Tibial artery (tissue), 4 donors: ENCODE data around the gene ATG16L2.
A peak's percentile ranks its signal among the peaks of the same experiment; 100 is the strongest.

Experiments
- DNase-seq, 2 donors: peaks; one replicate each; pipeline ENCODE4 v3.0.0-alpha.2; 2019
- H3K27ac ChIP-seq, 2 donors: fragments of 200-600 bp; sonication (generic) in 1 of 2; 1 replicate in 1 of 2; 2 replicates in 1 of 2; pipeline ENCODE4 v1.5.1; 2018 to 2019; ENCODE audit warnings: mild to moderate bottlenecking in 1 of 2
- H3K27me3 ChIP-seq, 2 donors: fragments of 200-600 bp; sonication (generic) in 1 of 2; one replicate each; pipeline versions ENCODE4 v1.5.1 to v1.6.0; 2016 to 2019
- H3K36me3 ChIP-seq, 3 donors: fragments of 200-600 bp; sonication (generic) in 2 of 3; one replicate each; pipeline ENCODE4 v1.5.1; 2016 to 2019; ENCODE audit warnings: mild to moderate bottlenecking in 2 of 3
- H3K4me1 ChIP-seq, 4 donors: fragments of 200-600 bp; sonication (generic) in 2 of 4; 1 replicate in 3 of 4; 2 replicates in 1 of 4; pipeline ENCODE4 v1.5.1; 2016 to 2019
- H3K4me3 ChIP-seq, 2 donors: fragments of 200-600 bp; sonication (generic) in 1 of 2; 1 replicate in 1 of 2; 2 replicates in 1 of 2; pipeline ENCODE4 v1.5.1; 2018 to 2019; ENCODE audit warnings: mild to moderate bottlenecking in 2 of 2
- H3K9me3 ChIP-seq, 3 donors: fragments of 200-600 bp; sonication (generic) in 1 of 3; one replicate each; pipeline ENCODE4 v1.5.1; 2016 to 2019
- CTCF ChIP-seq, 2 experiments: fragments of 200-600 bp in 1 of 2; fragments of 450-650 bp in 1 of 2; IDR thresholded peaks; one replicate each; pipeline ENCODE4 v1.5.1; 2017 to 2019; ENCODE audit warnings: antibody characterized with exemption in 2 of 2, mild to moderate bottlenecking in 1 of 2, moderate library complexity in 1 of 2
- intact Hi-C: fragments of 100-400 bp; cut with DNase I; formaldehyde crosslinking; loops from one replicate; pipeline ENCODE4 v1.15.0; 2023; ENCODE audit warnings: low total_unique reads

ATG16L2 gene

GRCh38 chr11:72812604-72812966 is 1.6 kb upstream of the ATG16L2 start:
- H3K27ac ChIP-seq, result peak overlapping the region; percentile 93
- no peak for DNase-seq
- H3K36me3 ChIP-seq, result peaks cover 0 to 10% (median 4%) of the 10 kb centered on the region in 3 donors
- intact Hi-C loops, result loop anchor here (5.0 kb wide), 1 partner anchor 90 kb away; no protein-coding TSS in a partner anchor
- no peaks in the 10 kb centered on the region for H3K9me3 ChIP-seq
- peaks cover 0 to 50% (median 36%) of the 10 kb centered on the region in 4 donors for H3K4me1 ChIP-seq
- TF ChIP-seq CTCF (IDR thresholded peaks at IDR 0.05), result no peak
- H3K4me3 ChIP-seq, result peak overlapping the region; percentile 90 to 96
- no peaks in the 10 kb centered on the region for H3K27me3 ChIP-seq

- TF ChIP-seq CTCF (IDR thresholded peaks at IDR 0.05), result peak; percentile 48 to 60
- H3K36me3 ChIP-seq, result peaks cover 0 to 16% (median 4%) of the 10 kb centered on the region in 3 donors
- H3K4me1 ChIP-seq, result peaks cover 0 to 50% (median 36%) of the 10 kb centered on the region in 4 donors
- no peaks in the 10 kb centered on the region for H3K27me3 ChIP-seq
- peak; percentile 76 to 95 for DNase-seq
- H3K27ac ChIP-seq, result peak overlapping the region; percentile 93
- intact Hi-C loops, result loop anchor here (5.0 kb wide), 1 partner anchor 91 kb away; no protein-coding TSS in a partner anchor
- H3K9me3 ChIP-seq, result no peaks in the 10 kb centered on the region
- H3K4me3 ChIP-seq, result peak overlapping the region; percentile 90 to 96
These were observed 1.1 kb upstream of the ATG16L2 start for GRCh38 chr11:72812967-72813739.

GRCh38 chr11:72813740-72814285 is 398 bp upstream of the ATG16L2 start:
- H3K27me3 ChIP-seq, result no peaks in the 10 kb centered on the region
- no peak for TF ChIP-seq CTCF (IDR thresholded peaks at IDR 0.05)
- H3K36me3 ChIP-seq, result peaks cover 0 to 22% (median 4%) of the 10 kb centered on the region in 3 donors
- peaks cover 0 to 50% (median 36%) of the 10 kb centered on the region in 4 donors for H3K4me1 ChIP-seq
- peak overlapping the region; percentile 90 to 96 for H3K4me3 ChIP-seq
- H3K9me3 ChIP-seq, result no peaks in the 10 kb centered on the region
- intact Hi-C loops, result loop anchor here (5.0 kb wide), 1 partner anchor 92 kb away; no protein-coding TSS in a partner anchor
- peak; percentile 70 to 92 for DNase-seq
- peak overlapping the region; percentile 93 for H3K27ac ChIP-seq

- DNase-seq, result no peak
- peaks cover 0 to 50% (median 36%) of the 10 kb centered on the region in 4 donors for H3K4me1 ChIP-seq
- intact Hi-C loops, result no loop called here
- H3K36me3 ChIP-seq, result peaks cover 0 to 23% (median 0%) of the 10 kb centered on the region in 3 donors
- H3K27ac ChIP-seq, result peak overlapping the region; percentile 93
- no peaks in the 10 kb centered on the region for H3K27me3 ChIP-seq
- no peak for TF ChIP-seq CTCF (IDR thresholded peaks at IDR 0.05)
- peak overlapping the region; percentile 90 to 96 for H3K4me3 ChIP-seq
- no peaks in the 10 kb centered on the region for H3K9me3 ChIP-seq
These were observed 953 bp downstream of the ATG16L2 start for GRCh38 chr11:72815110-72815618.

- Histone ChIP-seq H3K4me3 (no peak overlapping the region), H3K27me3 (no peaks in the 10 kb centered on the region), H3K27ac (no peak overlapping the region), H3K4me1 (peaks cover 0 to 51% (median 42%) of the 10 kb centered on the region in 4 donors), H3K36me3 (peaks cover 0 to 23% (median 0%) of the 10 kb centered on the region in 3 donors), H3K9me3 (no peaks in the 10 kb centered on the region)
- DNase-seq, result no peak
- intact Hi-C loops, result no loop called here
- TF ChIP-seq CTCF (IDR thresholded peaks at IDR 0.05), result no peak
These were observed 2.3 kb downstream of the ATG16L2 start for GRCh38 chr11:72816404-72816990.
